Measurements from ENCODE around the gene RGS2. TPM values are rescaled to one million over a fixed set of nuclear protein-coding genes. Genes with fewer than 3 reads are reported as not detected.
A peak's percentile ranks its signal among the peaks of the same experiment; 100 is the strongest.

The RGS2 gene
- polyA plus RNA-seq, 1 donor from 2014 or later: 189 TPM

- H3K9me2 ChIP-seq (ENCODE audit: insufficient read depth, low read length): no peaks in the 10 kb centered on the region
- no peaks in the 10 kb centered on the region for H3K79me2 ChIP-seq (replicated peaks; ENCODE audit: insufficient read depth, low read length)
- TF ChIP-seq SMC3 (conservative IDR thresholded peaks at IDR 0.05; ENCODE audit: poor library complexity): no peak
- no peaks in the 10 kb centered on the region for H3K9me3 ChIP-seq (ENCODE audit: low read length)
- H4K20me1 ChIP-seq (ENCODE audit: insufficient read depth): no peaks in the 10 kb centered on the region
- H2AFZ ChIP-seq (ENCODE audit: low read depth, low read length): no peak overlapping the region
- no peak overlapping the region for H3K27ac ChIP-seq (ENCODE audit: low read length)
- no peaks in the 10 kb centered on the region for H3K27me3 ChIP-seq (ENCODE audit: insufficient read depth, low read depth, low read length)
- no peaks in the 10 kb centered on the region for H3K36me3 ChIP-seq (ENCODE audit: insufficient read depth, low read length)
- no peak overlapping the region for H3K4me2 ChIP-seq (ENCODE audit: low read length)
- H3F3A ChIP-seq (ENCODE audit: insufficient read depth, low read length, poor library complexity, severe bottlenecking): no peaks in the 10 kb centered on the region
- no peak overlapping the region for H3K4me3 ChIP-seq (ENCODE audit: low read length)
- H3K9ac ChIP-seq (ENCODE audit: low read length): no peak overlapping the region
Measured at GRCh38 chr1:192817246-192817645, 8.4 kb downstream of the RGS2 start.

- H3K36me3 ChIP-seq (ENCODE audit: insufficient read depth, low read length): no peaks in the 10 kb centered on the region
- TF ChIP-seq EZH2 (IDR thresholded peaks at IDR 0.05; ENCODE audit: borderline replicate concordance, insufficient read depth, low read length, poor library complexity, severe bottlenecking) (no peak), SMC3 (conservative IDR thresholded peaks at IDR 0.05; ENCODE audit: poor library complexity) (no peak), RAD21 (conservative IDR thresholded peaks at IDR 0.05) (no peak), MXI1 (conservative IDR thresholded peaks at IDR 0.05; ENCODE audit: poor library complexity, severe bottlenecking) (no peak), POLR2AphosphoS5 (IDR thresholded peaks at IDR 0.05) (peak; percentile 76), REST (IDR thresholded peaks at IDR 0.05; ENCODE audit: borderline replicate concordance) (no peak), EP300 (conservative IDR thresholded peaks at IDR 0.05; ENCODE audit: poor library complexity, severe bottlenecking) (peak; percentile 86), CTCF (IDR thresholded peaks at IDR 0.05; ENCODE audit: poor library complexity, severe bottlenecking) (no peak)
- peak overlapping the region; percentile 1 for H3K27ac ChIP-seq (ENCODE audit: low read length)
- H3K9me3 ChIP-seq (ENCODE audit: low read length): no peaks in the 10 kb centered on the region
- H3K4me3 ChIP-seq (ENCODE audit: low read length): no peak overlapping the region
- no peak overlapping the region for H3K9ac ChIP-seq (ENCODE audit: low read length)
- H4K20me1 ChIP-seq (ENCODE audit: insufficient read depth): no peaks in the 10 kb centered on the region
- no peaks in the 10 kb centered on the region for H3F3A ChIP-seq (ENCODE audit: insufficient read depth, low read length, poor library complexity, severe bottlenecking)
- no peak overlapping the region for H3K4me2 ChIP-seq (ENCODE audit: low read length)
- no peaks in the 10 kb centered on the region for H3K27me3 ChIP-seq (ENCODE audit: insufficient read depth, low read depth, low read length)
- H2AFZ ChIP-seq (ENCODE audit: low read depth, low read length): no peak overlapping the region
- no peaks in the 10 kb centered on the region for H3K79me2 ChIP-seq (replicated peaks; ENCODE audit: insufficient read depth, low read length)
- no peaks in the 10 kb centered on the region for H3K9me2 ChIP-seq (ENCODE audit: insufficient read depth, low read length)
Measured at GRCh38 chr1:192821296-192821695, 12.5 kb downstream of the RGS2 start.

DNA sequence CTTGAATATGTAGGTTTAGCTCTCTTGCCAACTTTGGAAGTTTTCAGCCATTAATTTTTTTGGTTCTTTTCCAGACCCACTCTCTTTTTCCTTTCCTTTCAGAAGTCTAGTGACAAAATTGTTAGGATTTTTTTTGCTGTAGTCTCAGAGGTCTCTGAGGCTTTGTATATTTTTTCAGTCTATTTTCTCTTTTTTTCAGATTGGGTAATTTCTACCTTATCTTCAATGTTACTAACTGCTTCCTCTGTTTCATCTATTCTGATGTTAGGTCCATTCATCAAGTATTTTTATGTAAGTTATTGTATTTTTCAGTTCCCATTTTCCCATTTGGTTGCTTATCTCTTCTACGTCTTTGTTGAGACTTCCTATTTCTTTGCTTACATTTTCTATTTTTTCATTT lies 15.7 kb downstream of the RGS2 start:
- Histone ChIP-seq H3K9me3 (ENCODE audit: low read length) (no peaks in the 10 kb centered on the region), H3K27me3 (ENCODE audit: insufficient read depth, low read depth, low read length) (no peaks in the 10 kb centered on the region), H3K79me2 (replicated peaks; ENCODE audit: insufficient read depth, low read length) (no peaks in the 10 kb centered on the region), H2AFZ (ENCODE audit: low read depth, low read length) (no peak overlapping the region), H3K9me2 (ENCODE audit: insufficient read depth, low read length) (no peaks in the 10 kb centered on the region), H3F3A (ENCODE audit: insufficient read depth, low read length, poor library complexity, severe bottlenecking) (no peaks in the 10 kb centered on the region), H3K9ac (ENCODE audit: low read length) (no peak overlapping the region), H3K27ac (ENCODE audit: low read length) (no peak overlapping the region), H3K4me3 (ENCODE audit: low read length) (no peak overlapping the region), H4K20me1 (ENCODE audit: insufficient read depth) (no peaks in the 10 kb centered on the region), H3K4me2 (ENCODE audit: low read length) (no peak overlapping the region), H3K36me3 (ENCODE audit: insufficient read depth, low read length) (no peaks in the 10 kb centered on the region)
- TF ChIP-seq CTCF (IDR thresholded peaks at IDR 0.05; ENCODE audit: poor library complexity, severe bottlenecking) (no peak), POLR2AphosphoS5 (IDR thresholded peaks at IDR 0.05) (no peak), MXI1 (conservative IDR thresholded peaks at IDR 0.05; ENCODE audit: poor library complexity, severe bottlenecking) (no peak), REST (IDR thresholded peaks at IDR 0.05; ENCODE audit: borderline replicate concordance) (no peak), RAD21 (conservative IDR thresholded peaks at IDR 0.05) (no peak), EZH2 (IDR thresholded peaks at IDR 0.05; ENCODE audit: borderline replicate concordance, insufficient read depth, low read length, poor library complexity, severe bottlenecking) (no peak), TAF1 (IDR thresholded peaks at IDR 0.05; ENCODE audit: low read depth) (no peak), SMC3 (conservative IDR thresholded peaks at IDR 0.05; ENCODE audit: poor library complexity) (no peak), EP300 (conservative IDR thresholded peaks at IDR 0.05; ENCODE audit: poor library complexity, severe bottlenecking) (no peak)

All from neural cell (in vitro differentiated cells).